Trophoblast cell (in vitro differentiated cells and primary cell): ENCODE measurements around the gene ITPA.
"Not testable (repeated sequence)": the region's sequence is repeated elsewhere in the genome, so short reads cannot be mapped to it uniquely, and the experiment has no call there.

ENCODE experiments used
- DNase-seq, 2 donors: peaks; one replicate each; pipeline ENCODE4 v3.0.0-alpha.2; 2016
- H2AFZ ChIP-seq: 2 replicates; pipeline ENCODE4 v1.6.1; 2013; ENCODE audit warnings: low read length, moderate library complexity, mild to moderate bottlenecking; ENCODE audit not compliant: insufficient read depth, poor library complexity
- H2AK5ac ChIP-seq: 2 replicates; pipeline ENCODE4 v1.6.1; 2013; ENCODE audit warnings: mild to moderate bottlenecking, low read length
- H2BK120ac ChIP-seq: 2 replicates; pipeline ENCODE4 v1.6.1; 2013; ENCODE audit warnings: low read length, mild to moderate bottlenecking, moderate library complexity; ENCODE audit not compliant: insufficient read depth, poor library complexity
- H2BK12ac ChIP-seq: 2 replicates; pipeline ENCODE4 v1.6.1; 2013; ENCODE audit warnings: mild to moderate bottlenecking, low read length, moderate library complexity
- H2BK5ac ChIP-seq: 2 replicates; pipeline ENCODE4 v1.6.1; 2013; ENCODE audit warnings: low read length, low read depth, moderate library complexity, mild to moderate bottlenecking; ENCODE audit not compliant: poor library complexity
- H3K14ac ChIP-seq: 2 replicates; pipeline ENCODE4 v1.6.1; 2013; ENCODE audit warnings: mild to moderate bottlenecking, low read length
- H3K18ac ChIP-seq: 2 replicates; pipeline ENCODE4 v1.6.1; 2013; ENCODE audit warnings: mild to moderate bottlenecking, low read length
- H3K23ac ChIP-seq: 2 replicates; pipeline ENCODE4 v1.6.1; 2013; ENCODE audit warnings: low read length
- H3K27ac ChIP-seq: 2 replicates; pipeline ENCODE4 v1.5.1; 2013; ENCODE audit warnings: low read depth, mild to moderate bottlenecking, inconsistent platforms, low read length, moderate library complexity
- H3K27me3 ChIP-seq: 2 replicates; pipeline ENCODE4 v1.6.1; 2013; ENCODE audit warnings: inconsistent platforms, mild to moderate bottlenecking, low read length, moderate library complexity; ENCODE audit not compliant: insufficient read depth
- H3K36me3 ChIP-seq, 2 experiments: 1 replicate in 1 of 2; 2 replicates in 1 of 2; pipeline ENCODE4 v1.6.1; 2013; ENCODE audit warnings: low read length in 2 of 2, mild to moderate bottlenecking in 2 of 2, moderate library complexity in 1 of 2; ENCODE audit not compliant: insufficient read depth in 2 of 2, control insufficient read depth in 1 of 2
- H3K4ac ChIP-seq: 2 replicates; pipeline ENCODE4 v1.6.1; 2013; ENCODE audit warnings: low read depth, mild to moderate bottlenecking, low read length, moderate library complexity
- H3K4me1 ChIP-seq, 2 experiments: 1 replicate in 1 of 2; 2 replicates in 1 of 2; pipeline ENCODE4 v1.6.1; 2013; ENCODE audit warnings: low read length in 2 of 2, mild to moderate bottlenecking in 2 of 2, moderate library complexity in 1 of 2; ENCODE audit not compliant: insufficient read depth in 2 of 2, control insufficient read depth in 1 of 2
- H3K4me2 ChIP-seq: 2 replicates; pipeline ENCODE4 v1.6.1; 2013; ENCODE audit warnings: inconsistent platforms, mild to moderate bottlenecking, low read length, moderate library complexity
- H3K4me3 ChIP-seq: 2 replicates; pipeline ENCODE4 v1.5.1; 2013; ENCODE audit warnings: mild to moderate bottlenecking, low read depth, low read length, inconsistent platforms
- H3K79me1 ChIP-seq: one replicate; pipeline ENCODE4 v1.6.1; 2013; ENCODE audit warnings: low read length
- H3K79me2 ChIP-seq: 2 replicates; pipeline ENCODE4 v1.6.1; 2013; ENCODE audit warnings: low read length, mild to moderate bottlenecking; ENCODE audit not compliant: control insufficient read depth, insufficient read depth, poor library complexity
- H3K9ac ChIP-seq: 2 replicates; pipeline ENCODE4 v1.6.1; 2013; ENCODE audit warnings: mild to moderate bottlenecking, low read length
- H3K9me3 ChIP-seq: 2 replicates; pipeline ENCODE4 v1.6.1; 2013; ENCODE audit warnings: low read depth, mild to moderate bottlenecking, control low read depth, inconsistent platforms, low read length; ENCODE audit not compliant: insufficient read depth
- H4K12ac ChIP-seq: 2 replicates; pipeline ENCODE4 v1.6.1; 2013; ENCODE audit warnings: low read depth, mild to moderate bottlenecking, low read length, moderate library complexity
- H4K8ac ChIP-seq: 2 replicates; pipeline ENCODE4 v1.6.1; 2013; ENCODE audit warnings: low read depth, mild to moderate bottlenecking, low read length, moderate library complexity
- H4K91ac ChIP-seq: one replicate; pipeline ENCODE4 v1.6.1; 2013; ENCODE audit warnings: low read depth, mild to moderate bottlenecking, low read length, moderate library complexity
- WGBS: extraction: QIAGEN DNeasy Blood & Tissue Kit; methylation state at CpG from one replicate; pipeline ENCODE4 v1.1.7; 2013; ENCODE audit warnings: missing lambda C conversion rate; ENCODE audit not compliant: insufficient read length, insufficient coverage; ENCODE audit errors: extremely low coverage; 5-methylcytosine and 5-hydroxymethylcytosine counted together

The ITPA gene

GRCh38 chr20:3177746-3178485, 31.4 kb upstream of the ITPA start:
- no peak overlapping the region for H3K23ac ChIP-seq
- H3K79me2 ChIP-seq = peaks cover 7% of the 10 kb centered on the region
- H3K4me3 ChIP-seq = no peak overlapping the region
- H3K4me2 ChIP-seq = no peak overlapping the region
- H2AK5ac ChIP-seq = no peak overlapping the region
- no peak overlapping the region for H4K12ac ChIP-seq
- no peak overlapping the region for H2AFZ ChIP-seq
- H3K27ac ChIP-seq = no peak overlapping the region
- H3K18ac ChIP-seq = no peak overlapping the region
- H3K79me1 ChIP-seq = peaks cover 13% of the 10 kb centered on the region
- H3K14ac ChIP-seq = no peak overlapping the region
- no peak overlapping the region for H4K91ac ChIP-seq
- WGBS = no CpG with 5 or more reads among the region's 8 CpGs
- peaks cover 0 to 2% of the 10 kb centered on the region in 2 experiments for H3K4me1 ChIP-seq
- no peak overlapping the region for H4K8ac ChIP-seq
- H3K4ac ChIP-seq = no peak overlapping the region
- H2BK12ac ChIP-seq = no peak overlapping the region
- H3K36me3 ChIP-seq = peaks cover 0 to 4% of the 10 kb centered on the region in 2 experiments
- H2BK120ac ChIP-seq = no peak overlapping the region
- no peaks in the 10 kb centered on the region for H3K27me3 ChIP-seq
- no peak overlapping the region for H2BK5ac ChIP-seq
- no peaks in the 10 kb centered on the region for H3K9me3 ChIP-seq
- H3K9ac ChIP-seq = no peak overlapping the region
- no peak for DNase-seq

GRCh38 chr20:3180319-3180718, 29.0 kb upstream of the ITPA start:
- no peak overlapping the region for H2BK120ac ChIP-seq
- H3K9me3 ChIP-seq = no peaks in the 10 kb centered on the region
- H3K4me2 ChIP-seq = no peak overlapping the region
- no peak overlapping the region for H4K12ac ChIP-seq
- H3K18ac ChIP-seq = no peak overlapping the region
- no peak overlapping the region for H2BK12ac ChIP-seq
- H3K27ac ChIP-seq = no peak overlapping the region
- no peak overlapping the region for H3K14ac ChIP-seq
- H3K9ac ChIP-seq = no peak overlapping the region
- WGBS = no CpG with 5 or more reads among the region's 4 CpGs
- no peaks in the 10 kb centered on the region for H3K79me2 ChIP-seq
- H3K27me3 ChIP-seq = no peaks in the 10 kb centered on the region
- peaks cover 0 to 4% of the 10 kb centered on the region in 2 experiments for H3K36me3 ChIP-seq
- no peak overlapping the region for H4K8ac ChIP-seq
- H3K4ac ChIP-seq = no peak overlapping the region
- no peak overlapping the region for H2AFZ ChIP-seq
- DNase-seq = no peak
- no peak overlapping the region for H4K91ac ChIP-seq
- no peaks in the 10 kb centered on the region for H3K4me1 ChIP-seq
- no peaks in the 10 kb centered on the region for H3K79me1 ChIP-seq
- H3K23ac ChIP-seq = peak overlapping the region; percentile 7
- no peak overlapping the region for H2AK5ac ChIP-seq
- no peak overlapping the region for H3K4me3 ChIP-seq
- no peak overlapping the region for H2BK5ac ChIP-seq

- Histone ChIP-seq H3K36me3 (peaks cover 0 to 4% of the 10 kb centered on the region in 2 experiments), H3K79me2 (no peaks in the 10 kb centered on the region), H3K14ac (no peak overlapping the region), H4K91ac (no peak overlapping the region), H3K18ac (no peak overlapping the region), H2AFZ (no peak overlapping the region), H3K79me1 (no peaks in the 10 kb centered on the region), H2BK120ac (no peak overlapping the region), H3K27ac (no peak overlapping the region), H3K4ac (no peak overlapping the region), H3K9me3 (no peaks in the 10 kb centered on the region), H2AK5ac (no peak overlapping the region), H4K12ac (no peak overlapping the region), H2BK5ac (no peak overlapping the region), H3K4me3 (no peak overlapping the region), H3K4me2 (no peak overlapping the region), H3K27me3 (no peaks in the 10 kb centered on the region), H2BK12ac (no peak overlapping the region), H4K8ac (no peak overlapping the region), H3K9ac (no peak overlapping the region), H3K4me1 (no peaks in the 10 kb centered on the region), H3K23ac (no peak overlapping the region)
- WGBS = no CpG with 5 or more reads among the region's 5 CpGs
- DNase-seq = no peak
These were observed 28.0 kb upstream of the ITPA start for GRCh38 chr20:3181270-3181669.

GRCh38 chr20:3182429-3182828, 26.9 kb upstream of the ITPA start:
- not testable (repeated sequence) for H3K4me2 ChIP-seq, H3K4ac ChIP-seq, H4K12ac ChIP-seq, H4K8ac ChIP-seq, H3K18ac ChIP-seq, H3K9ac ChIP-seq, H4K91ac ChIP-seq, H3K79me2 ChIP-seq, H3K14ac ChIP-seq, H3K4me1 ChIP-seq, H2AFZ ChIP-seq, H2AK5ac ChIP-seq, H3K27ac ChIP-seq, H3K9me3 ChIP-seq, H3K23ac ChIP-seq, H3K27me3 ChIP-seq, H3K4me3 ChIP-seq, H2BK5ac ChIP-seq, H3K79me1 ChIP-seq, H2BK12ac ChIP-seq, H3K36me3 ChIP-seq, DNase-seq, H2BK120ac ChIP-seq
- WGBS = no CpG with 5 or more reads among the region's 5 CpGs
